Measurements from ENCODE around the gene NTNG2.

NTNG2 gene

GRCh38 chr9:132175431-132175830 lies 13.6 kb downstream of the NTNG2 start:
- no peak for DNase-seq

GRCh38 chr9:132176338-132176737 lies 14.5 kb downstream of the NTNG2 start:
- DNase-seq, result no peak

- DNase-seq, result no peak
Measured at GRCh38 chr9:132181796-132182313, 20.0 kb downstream of the NTNG2 start.

GRCh38 chr9:132182314-132183091 lies 20.6 kb downstream of the NTNG2 start:
- peak; percentile 28 for DNase-seq

- DNase-seq, result no peak
Measured at GRCh38 chr9:132183134-132183533, 21.3 kb downstream of the NTNG2 start.

- DNase-seq, result no peak
Measured at GRCh38 chr9:132183715-132184114, 21.9 kb downstream of the NTNG2 start.

GRCh38 chr9:132184124-132184523 lies 22.3 kb downstream of the NTNG2 start:
- DNase-seq, result peak; percentile 40

- no peak for DNase-seq
Measured at GRCh38 chr9:132185073-132186009, 23.5 kb downstream of the NTNG2 start.

GRCh38 chr9:132187121-132187620 lies 25.3 kb downstream of the NTNG2 start:
- DNase-seq, result no peak

GRCh38 chr9:132190966-132191365 lies 29.1 kb downstream of the NTNG2 start:
- peak; percentile 40 for DNase-seq

GRCh38 chr9:132192728-132193127 lies 30.9 kb downstream of the NTNG2 start:
- DNase-seq, result no peak

- DNase-seq, result no peak
Measured at GRCh38 chr9:132193227-132194124, 31.6 kb downstream of the NTNG2 start.

- no peak for DNase-seq
Measured at GRCh38 chr9:132194508-132194907, 32.6 kb downstream of the NTNG2 start.

- no peak for DNase-seq
Measured at GRCh38 chr9:132197315-132197714, 35.5 kb downstream of the NTNG2 start.

GRCh38 chr9:132197856-132198550 lies 36.1 kb downstream of the NTNG2 start:
- no peak for DNase-seq

GRCh38 chr9:132199056-132199455 lies 37.2 kb downstream of the NTNG2 start:
- DNase-seq, result no peak

GRCh38 chr9:132200706-132201105 lies 38.8 kb downstream of the NTNG2 start:
- no peak for DNase-seq

- DNase-seq, result peak; percentile 90
Measured at GRCh38 chr9:132201139-132201538, 39.3 kb downstream of the NTNG2 start.

GRCh38 chr9:132201780-132202703 lies 40.2 kb downstream of the NTNG2 start:
- peak; percentile 74 for DNase-seq

- DNase-seq, result no peak
Measured at GRCh38 chr9:132204883-132205282, 43.0 kb downstream of the NTNG2 start.

GRCh38 chr9:132207215-132207614 lies 45.4 kb downstream of the NTNG2 start:
- DNase-seq, result no peak

Data from NCI-H345 (cell line).